Activated CD8-positive, alpha-beta T cell treated with anti-CD3 and anti-CD28 coated beads, Interleukin-2, amount 10 ng/mL, durations not matched to agents 7 days and 5 days (primary cell): ENCODE measurements around the gene FAM221B. TPM values are rescaled to one million over a fixed set of nuclear protein-coding genes. Genes with fewer than 3 reads are reported as not detected.

Experiments used
- ATAC-seq: fragments of 150-1000 bp; cut with Tn5 transposase; one replicate; pipeline ENCODE4 v1.10.0; 2021; ENCODE audit warnings: moderate library complexity
- CTCF ChIA-PET: fragments of 350-600 bp; sonication (Branson Sonifier 250); formaldehyde crosslinking; loops from one replicate; lab custom pipeline; 2021; ENCODE audit warnings: antibody characterized with exemption; lab: Charles Lee
- POLR2A ChIA-PET: fragments of 350-600 bp; sonication (Branson Sonifier 250); formaldehyde crosslinking; loops from one replicate; lab custom pipeline; 2021; ENCODE audit warnings: antibody characterized with exemption; lab: Charles Lee
- DNase-seq: peaks from one replicate; pipeline ENCODE4 v3.0.0-alpha.2; 2020
- H3K27ac Mint-ChIP-seq: one replicate; pipeline ENCODE4 v1.8.0; 2021; ENCODE audit warnings: mild to moderate bottlenecking, mixed read lengths
- H3K27me3 Mint-ChIP-seq: one replicate; pipeline ENCODE4 v1.8.0; 2021; ENCODE audit warnings: low read depth, mixed read lengths
- H3K36me3 Mint-ChIP-seq: one replicate; pipeline ENCODE4 v1.8.0; 2021; ENCODE audit warnings: low read depth, mixed read lengths
- H3K4me1 Mint-ChIP-seq: one replicate; pipeline ENCODE4 v1.8.0; 2021; ENCODE audit warnings: low read depth, mixed read lengths
- H3K4me3 Mint-ChIP-seq: one replicate; pipeline ENCODE4 v1.8.0; 2021; ENCODE audit warnings: mild to moderate bottlenecking, mixed read lengths
- H3K9me3 Mint-ChIP-seq: one replicate; pipeline ENCODE4 v1.8.0; 2022; ENCODE audit warnings: mixed read lengths; ENCODE audit not compliant: insufficient read depth
- total RNA-seq, 2 experiments: library from RNA; stranded (reverse); gene quantifications; one replicate each; pipeline ENCODE4 v1.2.3, GENCODE V29; 2021

FAM221B gene
- total RNA-seq, 2 experiments from 2014 or later: not detected

DNA sequence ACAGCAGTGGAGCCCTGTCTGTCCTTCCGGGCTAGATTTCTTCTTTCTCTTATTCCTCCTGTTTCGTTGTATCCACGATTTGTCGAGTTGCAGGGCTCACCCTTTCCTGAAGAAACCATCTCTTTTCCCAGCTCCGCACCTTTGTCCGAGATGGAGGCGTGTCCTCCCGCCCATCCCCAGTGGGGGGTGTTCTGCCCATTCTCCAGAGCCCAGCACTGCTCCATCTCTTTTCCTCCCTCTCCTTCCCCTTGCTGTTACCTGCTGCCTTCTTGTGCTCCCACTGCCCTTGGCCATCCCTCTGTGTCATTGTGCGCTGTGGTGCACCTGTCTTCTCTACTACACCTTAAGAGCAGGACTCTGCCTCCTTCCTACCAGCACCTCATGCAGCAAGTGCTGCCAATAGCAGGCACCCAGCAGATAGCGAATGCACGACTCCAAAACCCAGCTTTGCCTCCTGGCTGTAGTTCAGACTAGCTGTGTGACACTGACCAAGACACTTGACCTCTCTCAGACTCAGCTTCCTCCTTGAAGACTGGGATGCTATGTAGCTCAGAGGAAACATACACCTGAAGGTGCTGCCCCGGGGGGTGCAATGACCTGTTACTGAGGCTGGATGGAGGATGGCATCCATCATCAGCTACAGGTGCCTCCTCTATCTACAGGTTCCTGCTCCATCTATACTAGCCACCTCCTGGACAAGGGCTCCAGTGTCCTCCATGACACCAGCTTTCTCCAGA is 32.8 kb upstream of the FAM221B start:
- no peaks in the 10 kb centered on the region for H3K9me3 Mint-ChIP-seq
- no peaks in the 10 kb centered on the region for H3K4me1 Mint-ChIP-seq
- POLR2A ChIA-PET: no interaction called here
- DNase-seq: no peak
- H3K27me3 Mint-ChIP-seq: peaks cover 21% of the 10 kb centered on the region
- H3K27ac Mint-ChIP-seq: no peak overlapping the region
- no peak overlapping the region for H3K4me3 Mint-ChIP-seq
- H3K36me3 Mint-ChIP-seq: no peaks in the 10 kb centered on the region
- no peak for ATAC-seq
- CTCF ChIA-PET: interaction anchor here (0.9 to 3.6 kb wide), 4 partner anchors 13 to 71 kb away, joined by 3 to 16 read pairs (median 4); no protein-coding TSS in a partner anchor

DNA sequence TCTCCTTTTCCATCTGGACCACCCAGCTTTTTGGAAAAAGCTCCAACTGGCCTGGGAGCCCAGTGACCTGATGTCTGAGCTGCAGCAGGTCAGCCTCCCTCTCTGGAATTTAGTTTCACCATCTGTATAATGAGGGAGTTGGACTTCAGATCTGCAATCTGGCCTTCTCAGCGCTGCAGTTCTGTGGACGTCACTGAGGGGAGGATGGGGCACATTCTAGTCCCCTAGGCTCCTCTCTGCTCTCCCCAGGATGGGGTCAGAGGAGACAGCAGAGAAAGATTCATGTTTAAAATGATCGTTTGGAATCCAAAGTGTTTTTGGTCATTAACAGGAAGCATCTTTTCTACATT is 31.4 kb upstream of the FAM221B start:
- Mint-ChIP-seq H3K36me3 (no peaks in the 10 kb centered on the region), H3K9me3 (no peaks in the 10 kb centered on the region), H3K27me3 (peaks cover 21% of the 10 kb centered on the region), H3K4me1 (no peaks in the 10 kb centered on the region), H3K27ac (no peak overlapping the region), H3K4me3 (no peak overlapping the region)
- ChIA-PET CTCF (interaction anchor here (3.0 to 3.6 kb wide), 2 partner anchors 22 kb away, joined by 16 to 18 read pairs; no protein-coding TSS in a partner anchor), POLR2A (no interaction called here)
- ATAC-seq (no peak), DNase-seq (no peak)

DNA sequence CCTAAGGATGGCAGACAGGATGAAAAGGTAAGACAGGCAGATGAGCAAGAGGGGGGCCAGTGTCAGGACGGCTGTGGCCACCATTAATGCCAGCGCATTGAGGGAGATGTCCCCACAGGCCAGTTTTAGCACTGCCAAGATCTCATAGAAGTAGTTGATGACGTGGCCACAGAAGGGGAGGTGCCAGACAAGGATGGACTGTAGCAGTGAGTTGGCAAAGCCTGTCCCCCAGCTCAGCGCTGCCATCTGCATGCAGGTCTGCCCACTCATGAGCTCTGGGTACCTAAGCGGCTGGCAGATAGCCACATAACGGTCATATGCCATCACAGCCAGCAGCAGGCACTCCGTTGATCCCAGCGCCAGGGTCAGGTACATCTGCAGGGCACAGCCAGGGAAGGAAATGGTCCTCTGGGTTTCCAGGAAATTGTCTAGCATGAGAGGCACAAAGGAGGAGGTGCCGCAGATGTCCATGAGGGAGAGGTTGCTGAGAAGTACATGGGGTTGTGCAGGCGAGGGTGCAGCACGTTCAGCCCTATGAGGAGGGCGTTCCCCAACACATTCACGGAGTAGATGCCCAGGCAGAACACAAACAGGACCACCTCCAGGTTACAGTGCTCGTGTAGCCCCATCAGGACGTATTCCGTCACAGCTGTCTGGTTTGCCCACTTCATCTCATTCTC is 30.9 kb upstream of the FAM221B start:
- no peak for ATAC-seq
- peak; percentile 20 for DNase-seq
- ChIA-PET CTCF (interaction anchor here (3.0 kb wide), 1 partner anchor 23 kb away, joined by 18 read pairs; no protein-coding TSS in a partner anchor), POLR2A (no interaction called here)
- H3K36me3 Mint-ChIP-seq: no peaks in the 10 kb centered on the region
- no peaks in the 10 kb centered on the region for H3K4me1 Mint-ChIP-seq
- H3K27ac Mint-ChIP-seq: no peak overlapping the region
- no peak overlapping the region for H3K4me3 Mint-ChIP-seq
- no peaks in the 10 kb centered on the region for H3K9me3 Mint-ChIP-seq
- H3K27me3 Mint-ChIP-seq: peaks cover 21% of the 10 kb centered on the region

DNA sequence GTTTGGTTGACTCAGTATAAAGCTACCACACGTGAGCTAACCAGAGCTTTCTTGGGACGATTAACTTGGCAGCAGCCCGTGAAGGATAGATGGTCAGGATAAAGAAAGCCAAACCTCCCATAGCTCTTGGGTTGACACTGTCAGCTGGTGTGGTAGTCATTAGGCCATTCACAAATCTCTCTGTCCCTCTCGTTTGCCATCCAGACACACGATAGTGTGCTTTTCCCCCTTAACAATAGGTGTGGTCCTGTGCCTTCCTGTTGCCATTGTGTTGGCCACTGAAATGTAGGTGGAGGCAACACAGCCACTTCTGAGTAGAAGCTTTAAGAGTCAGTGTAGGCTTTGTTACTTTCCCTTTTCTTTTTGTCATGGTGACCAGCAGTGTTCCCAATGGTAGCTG is 29.9 kb upstream of the FAM221B start:
- DNase-seq (no peak), ATAC-seq (no peak)
- H3K9me3 Mint-ChIP-seq: no peaks in the 10 kb centered on the region
- CTCF ChIA-PET: interaction anchor here (1.3 to 3.0 kb wide), 4 partner anchors 23 to 87 kb away, joined by 4 to 18 read pairs (median 6); no protein-coding TSS in a partner anchor
- H3K27me3 Mint-ChIP-seq: peaks cover 21% of the 10 kb centered on the region
- no peak overlapping the region for H3K27ac Mint-ChIP-seq
- H3K4me1 Mint-ChIP-seq: no peaks in the 10 kb centered on the region
- no peak overlapping the region for H3K4me3 Mint-ChIP-seq
- POLR2A ChIA-PET: interaction anchor here (0.7 kb wide), 1 partner anchor 9 kb away, joined by 3 read pairs; no protein-coding TSS in a partner anchor
- H3K36me3 Mint-ChIP-seq: no peaks in the 10 kb centered on the region

DNA sequence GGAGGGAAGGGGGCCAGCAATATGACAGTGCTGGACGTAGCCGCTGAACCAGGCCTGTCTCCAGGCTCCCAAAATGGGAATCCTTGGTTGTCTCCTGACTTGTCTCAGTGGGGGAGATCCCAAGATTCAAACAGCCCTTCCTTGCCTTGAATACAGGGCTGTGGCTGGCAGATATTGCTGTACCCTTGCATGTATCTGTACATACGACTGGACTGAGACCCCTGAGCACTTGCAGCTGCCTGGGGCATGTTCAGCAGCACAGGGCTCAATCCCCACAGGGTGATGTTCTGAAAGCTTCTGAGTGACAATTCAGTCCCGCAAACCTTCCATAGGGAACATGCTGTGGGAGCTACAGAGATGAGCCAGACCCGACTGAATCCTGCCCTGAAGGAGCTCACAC is 28.4 kb upstream of the FAM221B start:
- H3K27ac Mint-ChIP-seq: no peak overlapping the region
- POLR2A ChIA-PET: interaction anchor here (1.6 kb wide), 1 partner anchor 24 kb away, joined by 3 read pairs; no protein-coding TSS in a partner anchor

DNA sequence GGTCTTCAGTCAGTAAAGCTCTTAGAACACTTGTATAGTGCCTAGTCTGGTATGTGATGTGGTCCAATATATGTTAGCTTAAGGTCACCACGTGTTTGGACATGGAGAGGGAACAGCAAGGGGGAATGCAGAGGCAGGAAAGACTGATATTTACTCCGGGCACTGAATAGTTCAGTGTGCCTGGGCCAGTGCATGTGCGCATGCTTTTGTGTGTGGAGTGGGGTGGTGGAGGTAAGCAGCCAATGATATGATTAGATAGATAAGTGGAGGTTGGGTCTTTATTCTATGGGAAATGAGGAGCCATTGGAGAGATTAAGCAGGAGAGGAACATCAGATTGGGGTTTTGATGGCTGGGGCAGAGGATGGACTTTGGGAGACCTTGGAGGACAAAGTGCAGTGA is 27.7 kb upstream of the FAM221B start:
- no peak overlapping the region for H3K4me3 Mint-ChIP-seq
- ATAC-seq (no peak), DNase-seq (no peak)
- ChIA-PET POLR2A (interaction anchor here (1.6 kb wide), 1 partner anchor 23 kb away, joined by 3 read pairs; no protein-coding TSS in a partner anchor), CTCF (interaction anchor here (1.4 kb wide), 1 partner anchor 98 kb away, joined by 3 read pairs; no protein-coding TSS in a partner anchor)
- no peaks in the 10 kb centered on the region for H3K9me3 Mint-ChIP-seq
- no peaks in the 10 kb centered on the region for H3K36me3 Mint-ChIP-seq
- no peak overlapping the region for H3K27ac Mint-ChIP-seq
- H3K27me3 Mint-ChIP-seq: peaks cover 11% of the 10 kb centered on the region
- H3K4me1 Mint-ChIP-seq: no peaks in the 10 kb centered on the region

More for the DNA sequence above, 28.4 kb upstream of the FAM221B start:
- H3K4me3 Mint-ChIP-seq: no peak overlapping the region
- ATAC-seq: no peak
- H3K36me3 Mint-ChIP-seq: no peaks in the 10 kb centered on the region
- peak; percentile 13 for DNase-seq
- peaks cover 15% of the 10 kb centered on the region for H3K27me3 Mint-ChIP-seq
- no peaks in the 10 kb centered on the region for H3K4me1 Mint-ChIP-seq
- H3K9me3 Mint-ChIP-seq: no peaks in the 10 kb centered on the region
- CTCF ChIA-PET: interaction anchor here (1.0 to 3.0 kb wide), 5 partner anchors 11 to 98 kb away, joined by 3 to 18 read pairs (median 4); no protein-coding TSS in a partner anchor

DNA sequence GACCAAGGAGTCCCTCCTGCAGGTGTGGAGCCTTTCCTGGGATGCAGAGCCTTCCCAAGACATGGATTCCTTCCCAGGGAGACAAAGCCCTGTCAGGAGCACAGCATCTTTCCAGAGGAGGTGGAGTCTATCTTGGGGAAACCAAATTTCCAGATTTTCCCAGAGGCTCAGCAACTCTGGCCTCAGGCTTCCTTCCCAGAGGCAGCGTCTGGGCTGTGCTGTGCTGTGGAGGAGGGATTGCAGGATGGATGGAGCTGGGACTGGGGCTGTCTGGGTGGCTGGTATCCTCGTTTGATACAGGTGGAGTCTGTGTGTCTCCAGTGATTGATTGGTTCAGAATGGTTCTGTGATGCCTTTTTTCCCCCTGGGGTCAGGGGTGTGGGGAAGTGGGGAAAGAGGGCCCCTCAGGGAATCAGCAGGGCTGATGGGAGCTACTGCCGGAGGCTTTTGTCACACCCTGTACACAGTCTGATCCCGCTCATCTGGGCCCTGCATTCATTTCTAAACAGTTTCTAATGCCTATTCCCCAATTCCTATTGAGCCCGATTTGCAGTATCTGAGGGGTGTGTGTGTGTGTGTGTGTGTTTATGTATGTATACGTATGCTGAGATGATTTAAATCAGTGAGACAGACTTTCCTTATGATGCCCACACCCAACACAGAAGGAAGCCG is 25.7 kb upstream of the FAM221B start:
- ChIA-PET CTCF (interaction anchor here (0.9 kb wide), 1 partner anchor 28 kb away, joined by 4 read pairs; no protein-coding TSS in a partner anchor), POLR2A (no interaction called here)
- Mint-ChIP-seq H3K4me3 (no peak overlapping the region), H3K9me3 (no peaks in the 10 kb centered on the region), H3K4me1 (no peaks in the 10 kb centered on the region), H3K27me3 (peaks cover 4% of the 10 kb centered on the region), H3K36me3 (no peaks in the 10 kb centered on the region), H3K27ac (no peak overlapping the region)
- no peak for ATAC-seq
- no peak for DNase-seq

DNA sequence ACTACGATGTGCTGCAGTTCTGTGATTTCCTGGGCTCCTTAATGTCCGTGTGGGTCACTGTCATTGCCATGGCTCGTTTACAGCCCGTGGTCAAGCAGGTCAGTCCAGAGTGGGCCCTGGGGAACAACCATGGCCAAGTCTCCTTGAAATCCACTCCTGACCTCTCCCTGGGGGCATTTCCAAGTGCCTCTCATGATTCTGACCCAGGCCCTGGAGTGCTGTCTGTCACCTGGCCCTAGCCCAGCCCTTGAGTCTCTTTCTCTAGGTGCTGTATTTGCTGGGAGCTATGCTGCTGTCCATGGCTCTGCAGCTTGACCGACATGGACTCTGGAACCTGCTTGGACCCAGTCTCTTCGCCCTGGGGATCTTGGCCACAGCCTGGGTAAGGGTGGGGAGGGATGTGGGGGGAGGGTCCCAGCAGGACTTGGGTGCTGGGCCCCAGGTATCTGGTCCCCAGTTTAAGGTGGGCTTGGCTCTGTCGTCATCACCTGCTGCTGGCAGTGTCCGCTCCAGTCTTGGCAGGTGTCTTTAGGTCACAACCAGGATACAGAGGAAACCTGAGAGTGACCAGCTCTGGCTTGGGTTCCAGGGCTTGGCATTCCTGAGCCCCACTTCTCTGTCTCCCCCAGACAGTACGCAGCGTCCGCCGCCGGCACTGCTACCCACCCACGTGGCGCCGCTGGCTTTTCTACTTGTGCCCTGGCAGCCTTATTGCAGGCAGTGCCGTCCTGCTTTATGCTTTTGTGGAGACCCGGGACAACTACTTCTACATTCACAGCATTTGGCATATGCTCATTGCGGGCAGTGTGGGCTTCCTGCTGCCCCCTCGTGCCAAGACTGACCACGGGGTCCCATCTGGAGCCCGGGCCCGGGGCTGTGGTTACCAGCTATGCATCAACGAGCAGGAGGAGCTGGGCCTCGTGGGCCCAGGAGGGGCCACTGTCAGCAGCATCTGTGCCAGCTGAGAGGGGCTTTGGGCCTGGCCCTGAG is 24.6 kb upstream of the FAM221B start:
- Mint-ChIP-seq H3K4me3 (no peak overlapping the region), H3K9me3 (no peaks in the 10 kb centered on the region), H3K4me1 (peaks cover 2% of the 10 kb centered on the region), H3K27me3 (peaks cover 2% of the 10 kb centered on the region), H3K36me3 (no peaks in the 10 kb centered on the region), H3K27ac (no peak overlapping the region)
- ChIA-PET CTCF (interaction anchor here (1.6 kb wide), 1 partner anchor 27 kb away, joined by 4 read pairs; no protein-coding TSS in a partner anchor), POLR2A (no interaction called here)
- ATAC-seq (no peak), DNase-seq (no peak)

DNA sequence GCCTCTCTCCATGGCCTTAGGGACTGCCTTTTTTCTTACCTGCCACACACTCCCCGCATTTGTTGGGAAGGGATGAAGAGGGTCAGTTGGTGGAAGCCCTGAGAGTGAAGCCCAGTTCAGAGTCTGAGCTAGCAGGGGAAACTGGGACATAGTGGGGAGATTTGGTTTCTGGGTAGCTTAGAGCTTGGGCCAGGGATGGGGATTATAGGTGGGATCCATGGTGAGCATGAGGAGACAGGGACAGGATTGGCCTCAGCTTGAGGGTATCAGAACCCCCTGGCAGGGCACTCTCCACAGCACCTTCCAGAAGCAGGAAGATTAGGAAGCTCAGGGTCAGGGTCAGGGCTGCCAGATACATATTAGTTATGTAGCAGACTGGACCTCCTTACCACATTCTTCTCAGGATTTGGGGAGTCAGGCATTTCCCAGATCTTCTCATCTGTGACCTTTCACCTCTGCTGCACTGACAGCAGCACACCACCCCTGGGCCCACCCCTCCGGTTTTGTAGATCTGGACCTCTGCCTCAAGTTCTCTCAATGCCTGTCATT is 23.8 kb upstream of the FAM221B start:
- H3K4me1 Mint-ChIP-seq: peaks cover 11% of the 10 kb centered on the region
- H3K27me3 Mint-ChIP-seq: peaks cover 2% of the 10 kb centered on the region
- CTCF ChIA-PET: interaction anchor here (1.6 kb wide), 1 partner anchor 26 kb away, joined by 4 read pairs; no protein-coding TSS in a partner anchor

DNA sequence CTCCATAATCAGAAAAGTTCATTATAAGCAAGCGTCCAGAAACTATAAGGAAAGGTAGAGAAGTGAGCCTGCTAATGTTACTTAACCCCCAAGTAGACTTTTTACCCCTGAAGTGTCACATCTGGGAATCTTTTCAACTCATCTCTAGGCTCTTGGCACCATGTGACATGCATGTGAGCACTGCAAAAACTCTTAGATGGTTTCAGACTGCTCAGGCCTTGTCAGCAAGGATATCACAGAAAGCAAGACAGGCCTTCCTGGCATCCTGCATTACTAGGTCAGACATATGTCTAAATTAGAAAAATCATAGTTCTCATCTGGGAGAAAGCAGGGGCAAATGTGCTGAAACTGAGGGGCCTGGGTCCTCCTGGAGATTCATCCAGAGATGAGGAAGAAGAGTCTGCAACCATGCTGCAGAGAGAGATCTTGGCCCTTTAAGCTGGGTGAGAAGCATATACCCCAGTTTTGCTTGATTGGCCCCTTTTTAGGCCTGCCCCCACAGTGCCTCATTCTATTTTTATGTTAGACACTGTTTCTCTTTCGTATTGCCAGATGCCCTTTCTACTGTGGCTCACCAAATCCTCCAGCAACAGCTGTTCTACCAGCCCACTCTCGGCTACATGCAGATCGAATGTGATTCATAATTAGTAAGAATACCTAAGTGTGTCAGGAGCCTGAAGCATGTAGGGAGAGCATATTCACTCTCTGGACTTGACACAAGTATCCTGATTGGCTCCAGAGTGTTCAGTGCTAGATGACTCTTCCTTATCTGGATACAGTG is 19.4 kb upstream of the FAM221B start:
- Mint-ChIP-seq H3K4me1 (peaks cover 35% of the 10 kb centered on the region), H3K27me3 (peaks cover 2% of the 10 kb centered on the region), H3K27ac (no peak overlapping the region), H3K4me3 (no peak overlapping the region), H3K36me3 (no peaks in the 10 kb centered on the region), H3K9me3 (no peaks in the 10 kb centered on the region)
- POLR2A ChIA-PET: no interaction called here
- DNase-seq: peak; percentile 41
- peak; percentile 40 for ATAC-seq
- CTCF ChIA-PET: interaction anchor here (1.2 to 4.5 kb wide), 9 partner anchors 13 to 161 kb away, joined by 3 to 24 read pairs (median 4); partner anchors contain the start of gene SPAG8

More for the DNA sequence above, 23.8 kb upstream of the FAM221B start:
- ATAC-seq: no peak
- no peak overlapping the region for H3K27ac Mint-ChIP-seq
- no peak overlapping the region for H3K4me3 Mint-ChIP-seq
- POLR2A ChIA-PET: no interaction called here
- H3K9me3 Mint-ChIP-seq: no peaks in the 10 kb centered on the region
- H3K36me3 Mint-ChIP-seq: no peaks in the 10 kb centered on the region
- DNase-seq: no peak
